ENCODE measurements around the gene PBX1. TPM values are rescaled to one million over a fixed set of nuclear protein-coding genes. Genes with fewer than 3 reads are reported as not detected.

Gene PBX1
- total and polyA plus RNA-seq, 4 donors, result 2.2 to 17.3 (median 5.1) TPM

GRCh38 chr1:164725401-164725800, 166.4 kb downstream of the PBX1 start:
- Histone ChIP-seq H3K9ac (ENCODE audit: low read depth in 1 of 2, low read length in 2 of 2) (no peak overlapping the region), H3K4me3 (ENCODE audit: low read depth in 1 of 3, low read length in 3 of 3) (no peak overlapping the region), H3K4me1 (ENCODE audit: control insufficient read depth in 4 of 4, insufficient read depth in 4 of 4, low read length in 3 of 4) (no peaks in the 10 kb centered on the region), H3K27ac (ENCODE audit: low read depth in 1 of 2, low read length in 2 of 2) (no peak overlapping the region), H3K36me3 (ENCODE audit: control insufficient read depth in 4 of 4, insufficient read depth in 3 of 4, low read depth in 1 of 4, low read length in 3 of 4) (no peaks in the 10 kb centered on the region), H3K27me3 (ENCODE audit: control insufficient read depth in 4 of 4, insufficient read depth in 4 of 4, low read length in 3 of 4) (no peaks in the 10 kb centered on the region), H3K9me3 (ENCODE audit: control insufficient read depth in 4 of 4, low read length in 3 of 4) (no peaks in the 10 kb centered on the region)
- DNase-seq (ENCODE audit: low spot score), result no peak
- 64% methylated on average over 4 of the region's 4 CpGs for WGBS
- TF ChIP-seq MAX (IDR thresholded peaks at IDR 0.05) (no peak), RAD21 (IDR thresholded peaks at IDR 0.05) (peak in 1 of 2 donors; percentile 15)

GRCh38 chr1:164726235-164726634, 167.3 kb downstream of the PBX1 start:
- WGBS, result 54% methylated on average over 2 of the region's 2 CpGs
- no peak for DNase-seq (ENCODE audit: low spot score)

GRCh38 chr1:164728719-164729118, 169.7 kb downstream of the PBX1 start:
- no peak overlapping the region for H3K27ac ChIP-seq (ENCODE audit: low read depth in 1 of 2, low read length in 2 of 2)
- no peaks in the 10 kb centered on the region for H3K4me1 ChIP-seq (ENCODE audit: control insufficient read depth in 4 of 4, insufficient read depth in 4 of 4, low read length in 3 of 4)
- H3K9ac ChIP-seq (ENCODE audit: low read depth in 1 of 2, low read length in 2 of 2), result no peak overlapping the region
- H3K4me3 ChIP-seq (ENCODE audit: low read depth in 1 of 3, low read length in 3 of 3), result no peak overlapping the region
- no peaks in the 10 kb centered on the region for H3K36me3 ChIP-seq (ENCODE audit: control insufficient read depth in 4 of 4, insufficient read depth in 3 of 4, low read depth in 1 of 4, low read length in 3 of 4)
- no peaks in the 10 kb centered on the region for H3K9me3 ChIP-seq (ENCODE audit: control insufficient read depth in 4 of 4, low read length in 3 of 4)
- no peaks in the 10 kb centered on the region for H3K27me3 ChIP-seq (ENCODE audit: control insufficient read depth in 4 of 4, insufficient read depth in 4 of 4, low read length in 3 of 4)
- TF ChIP-seq RAD21 (IDR thresholded peaks at IDR 0.05), result no peak
- TF ChIP-seq FOXA2 (IDR thresholded peaks at IDR 0.05), result no peak
- TF ChIP-seq GABPA (IDR thresholded peaks at IDR 0.05 in 1 of 2, conservative IDR thresholded peaks at IDR 0.05 in 1 of 2), result no peak
- TF ChIP-seq HNF4A (conservative IDR thresholded peaks at IDR 0.05), result no peak
- no peak for TF ChIP-seq SP1 (IDR thresholded peaks at IDR 0.05)
- TF ChIP-seq TAF1 (conservative IDR thresholded peaks at IDR 0.05), result no peak
- no peak for TF ChIP-seq EGR1 (IDR thresholded peaks at IDR 0.05; ENCODE audit: low read depth in 2 of 2)
- no peak for TF ChIP-seq CTCF (IDR thresholded peaks at IDR 0.05; ENCODE audit: low read depth, low read length, missing input control)
- TF ChIP-seq YY1 (IDR thresholded peaks at IDR 0.05), result no peak
- TF ChIP-seq MAX (IDR thresholded peaks at IDR 0.05), result no peak
- no peak for TF ChIP-seq JUND (IDR thresholded peaks at IDR 0.05)
- TF ChIP-seq ATF3 (IDR thresholded peaks at IDR 0.05), result no peak
- no peak for TF ChIP-seq REST (IDR thresholded peaks at IDR 0.05)
- TF ChIP-seq ZBTB33 (IDR thresholded peaks at IDR 0.05), result no peak
- TF ChIP-seq HNF4G (IDR thresholded peaks at IDR 0.05), result no peak
- no peak for TF ChIP-seq FOXA1 (IDR thresholded peaks at IDR 0.05)
- no peak for TF ChIP-seq NR2F2 (IDR thresholded peaks at IDR 0.05)
- WGBS, result 91% methylated on average over 5 of the region's 5 CpGs
- no peak for DNase-seq (ENCODE audit: low spot score)

More at GRCh38 chr1:164726235-164726634, 167.3 kb downstream of the PBX1 start:
- Histone ChIP-seq H3K27me3 (ENCODE audit: control insufficient read depth in 4 of 4, insufficient read depth in 4 of 4, low read length in 3 of 4) (no peaks in the 10 kb centered on the region), H3K9ac (ENCODE audit: low read depth in 1 of 2, low read length in 2 of 2) (no peak overlapping the region), H3K27ac (ENCODE audit: low read depth in 1 of 2, low read length in 2 of 2) (no peak overlapping the region), H3K4me3 (ENCODE audit: low read depth in 1 of 3, low read length in 3 of 3) (no peak overlapping the region), H3K9me3 (ENCODE audit: control insufficient read depth in 4 of 4, low read length in 3 of 4) (no peaks in the 10 kb centered on the region), H3K36me3 (ENCODE audit: control insufficient read depth in 4 of 4, insufficient read depth in 3 of 4, low read depth in 1 of 4, low read length in 3 of 4) (no peaks in the 10 kb centered on the region), H3K4me1 (ENCODE audit: control insufficient read depth in 4 of 4, insufficient read depth in 4 of 4, low read length in 3 of 4) (no peaks in the 10 kb centered on the region)
- TF ChIP-seq MAX (IDR thresholded peaks at IDR 0.05) (no peak), RXRA (IDR thresholded peaks at IDR 0.05) (peak in 1 of 2 donors; percentile 11), HNF4A (conservative IDR thresholded peaks at IDR 0.05) (peak; percentile 23 to 37), ATF3 (IDR thresholded peaks at IDR 0.05) (no peak), JUND (IDR thresholded peaks at IDR 0.05) (no peak), YY1 (IDR thresholded peaks at IDR 0.05) (peak; percentile 38), RAD21 (IDR thresholded peaks at IDR 0.05) (peak in 1 of 2 donors; percentile 29)
